Measurements from ENCODE around the gene CFAP73.

DNA sequence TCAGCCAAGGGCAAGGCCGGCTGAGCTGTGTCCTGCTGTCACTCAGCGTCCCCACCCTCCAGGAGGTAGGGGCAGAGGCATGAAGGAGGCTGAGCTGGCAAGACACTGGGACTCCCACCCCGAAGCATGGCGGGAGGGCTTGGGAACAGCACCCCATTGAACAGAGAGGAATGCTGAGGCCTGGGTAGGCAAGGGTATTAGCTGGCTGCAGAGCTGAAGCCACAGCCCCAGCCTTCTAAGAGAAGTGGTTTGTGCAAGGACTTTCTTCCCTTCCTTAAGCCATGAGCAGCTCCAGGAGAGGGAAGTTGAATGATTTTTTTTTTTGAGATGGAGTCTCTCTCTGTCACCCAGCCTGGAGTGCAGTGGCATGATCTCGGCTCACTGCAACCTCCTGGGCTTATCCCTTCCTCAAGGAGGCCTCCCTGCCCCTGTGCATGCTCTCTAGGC is 6.6 kb upstream of the CFAP73 start:
- no peak for TF ChIP-seq POLR2A (IDR thresholded peaks at IDR 0.05)
- TF ChIP-seq, protein P1, sequence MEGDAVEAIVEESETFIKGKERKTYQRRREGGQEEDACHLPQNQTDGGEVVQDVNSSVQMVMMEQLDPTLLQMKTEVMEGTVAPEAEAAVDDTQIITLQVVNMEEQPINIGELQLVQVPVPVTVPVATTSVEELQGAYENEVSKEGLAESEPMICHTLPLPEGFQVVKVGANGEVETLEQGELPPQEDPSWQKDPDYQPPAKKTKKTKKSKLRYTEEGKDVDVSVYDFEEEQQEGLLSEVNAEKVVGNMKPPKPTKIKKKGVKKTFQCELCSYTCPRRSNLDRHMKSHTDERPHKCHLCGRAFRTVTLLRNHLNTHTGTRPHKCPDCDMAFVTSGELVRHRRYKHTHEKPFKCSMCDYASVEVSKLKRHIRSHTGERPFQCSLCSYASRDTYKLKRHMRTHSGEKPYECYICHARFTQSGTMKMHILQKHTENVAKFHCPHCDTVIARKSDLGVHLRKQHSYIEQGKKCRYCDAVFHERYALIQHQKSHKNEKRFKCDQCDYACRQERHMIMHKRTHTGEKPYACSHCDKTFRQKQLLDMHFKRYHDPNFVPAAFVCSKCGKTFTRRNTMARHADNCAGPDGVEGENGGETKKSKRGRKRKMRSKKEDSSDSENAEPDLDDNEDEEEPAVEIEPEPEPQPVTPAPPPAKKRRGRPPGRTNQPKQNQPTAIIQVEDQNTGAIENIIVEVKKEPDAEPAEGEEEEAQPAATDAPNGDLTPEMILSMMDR (IDR thresholded peaks at IDR 0.05), result no peak

All from body of pancreas (tissue), 4 donors.